Fibroblast of lung (primary cell): ENCODE data around the gene TENM4.

Source experiments
- EZH2 ChIP-seq: IDR thresholded peaks from 2 replicates; pipeline ENCODE4 v1.5.1; 2012; ENCODE audit warnings: low read length, control low read depth, mild to moderate bottlenecking; ENCODE audit errors: missing control alignments
- TF ChIP-seq, protein P1 (sequence below), 2 donors: IDR thresholded peaks in 1 of 2; conservative IDR thresholded peaks in 1 of 2; 1 replicate in 1 of 2; 2 replicates in 1 of 2; pipeline ENCODE4 v1.5.1; 2011 to 2012; ENCODE audit warnings: low read length in 2 of 2, control low read depth in 1 of 2, inconsistent platforms in 1 of 2, low read depth in 1 of 2, mild to moderate bottlenecking in 1 of 2

DNA sequence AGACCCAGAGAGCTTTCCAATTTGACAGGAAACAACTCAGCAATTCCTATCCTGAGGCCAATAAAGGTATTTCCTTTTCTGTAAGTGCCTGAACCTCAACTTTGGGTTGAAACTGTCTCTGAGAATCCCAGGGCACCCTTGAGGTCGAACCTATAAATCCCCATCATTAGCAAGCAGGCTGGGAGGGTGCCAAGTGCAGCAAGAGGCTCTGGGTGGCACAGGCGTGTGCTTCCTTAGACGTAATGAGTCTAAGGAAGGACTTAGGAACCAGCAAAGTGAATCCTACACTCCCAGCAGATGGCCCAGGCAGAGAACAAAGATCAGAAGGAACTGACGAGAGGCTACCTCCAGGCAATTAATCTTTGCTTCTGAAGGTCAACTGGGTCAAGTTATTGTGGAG lies 631.9 kb downstream of the TENM4 start:
- TF ChIP-seq, protein P1, sequence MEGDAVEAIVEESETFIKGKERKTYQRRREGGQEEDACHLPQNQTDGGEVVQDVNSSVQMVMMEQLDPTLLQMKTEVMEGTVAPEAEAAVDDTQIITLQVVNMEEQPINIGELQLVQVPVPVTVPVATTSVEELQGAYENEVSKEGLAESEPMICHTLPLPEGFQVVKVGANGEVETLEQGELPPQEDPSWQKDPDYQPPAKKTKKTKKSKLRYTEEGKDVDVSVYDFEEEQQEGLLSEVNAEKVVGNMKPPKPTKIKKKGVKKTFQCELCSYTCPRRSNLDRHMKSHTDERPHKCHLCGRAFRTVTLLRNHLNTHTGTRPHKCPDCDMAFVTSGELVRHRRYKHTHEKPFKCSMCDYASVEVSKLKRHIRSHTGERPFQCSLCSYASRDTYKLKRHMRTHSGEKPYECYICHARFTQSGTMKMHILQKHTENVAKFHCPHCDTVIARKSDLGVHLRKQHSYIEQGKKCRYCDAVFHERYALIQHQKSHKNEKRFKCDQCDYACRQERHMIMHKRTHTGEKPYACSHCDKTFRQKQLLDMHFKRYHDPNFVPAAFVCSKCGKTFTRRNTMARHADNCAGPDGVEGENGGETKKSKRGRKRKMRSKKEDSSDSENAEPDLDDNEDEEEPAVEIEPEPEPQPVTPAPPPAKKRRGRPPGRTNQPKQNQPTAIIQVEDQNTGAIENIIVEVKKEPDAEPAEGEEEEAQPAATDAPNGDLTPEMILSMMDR (conservative IDR thresholded peaks at IDR 0.05 in 1 of 2, IDR thresholded peaks at IDR 0.05 in 1 of 2; ENCODE audit: low read depth in 1 of 2, low read length in 2 of 2), result no peak
- TF ChIP-seq EZH2, result no peak
